ENCODE results near the gene MAPK6.
A peak's percentile ranks its signal among the peaks of the same experiment; 100 is the strongest.

MAPK6 gene

GRCh38 chr15:52102463-52102862 lies 83.4 kb downstream of the MAPK6 start:
- no peak for DNase-seq (ENCODE audit: low read depth in 3 of 3)

- DNase-seq (ENCODE audit: low read depth in 3 of 3): no peak
These were observed 84.5 kb downstream of the MAPK6 start for GRCh38 chr15:52103217-52104207.

- DNase-seq (ENCODE audit: low read depth in 3 of 3): no peak
These were observed 85.5 kb downstream of the MAPK6 start for GRCh38 chr15:52104532-52105004.

GRCh38 chr15:52105846-52106245 lies 86.8 kb downstream of the MAPK6 start:
- no peak for DNase-seq (ENCODE audit: low read depth in 3 of 3)

GRCh38 chr15:52106641-52107040 lies 87.6 kb downstream of the MAPK6 start:
- DNase-seq (ENCODE audit: low read depth in 3 of 3): no peak

GRCh38 chr15:52107238-52107637 lies 88.2 kb downstream of the MAPK6 start:
- no peak for DNase-seq (ENCODE audit: low read depth in 3 of 3)

GRCh38 chr15:52109559-52110451 lies 90.8 kb downstream of the MAPK6 start:
- no peak for DNase-seq (ENCODE audit: low read depth in 3 of 3)

GRCh38 chr15:52111517-52112202 lies 92.6 kb downstream of the MAPK6 start:
- DNase-seq (ENCODE audit: low read depth in 3 of 3): no peak

- DNase-seq (ENCODE audit: low read depth in 3 of 3): peak in 1 of 3 donors; percentile 31
These were observed 93.3 kb downstream of the MAPK6 start for GRCh38 chr15:52112203-52112750.

- DNase-seq (ENCODE audit: low read depth in 3 of 3): no peak
These were observed 94.2 kb downstream of the MAPK6 start for GRCh38 chr15:52113235-52113634.

- DNase-seq (ENCODE audit: low read depth in 3 of 3): no peak
These were observed 94.7 kb downstream of the MAPK6 start for GRCh38 chr15:52113708-52114107.

GRCh38 chr15:52114261-52115055 lies 95.4 kb downstream of the MAPK6 start:
- no peak for DNase-seq (ENCODE audit: low read depth in 3 of 3)

GRCh38 chr15:52115598-52116427 lies 96.8 kb downstream of the MAPK6 start:
- no peak for DNase-seq (ENCODE audit: low read depth in 3 of 3)

All from stimulated activated CD4-positive, alpha-beta T cell treated with anti-CD3 and anti-CD28 coated beads, TNF-alpha, amount 100 ng/mL, for 48 hours (primary cell).